ENCODE data around the gene HGFAC. TPM values are rescaled to one million over a fixed set of nuclear protein-coding genes. Genes with fewer than 3 reads are reported as not detected.
A peak's percentile ranks its signal among the peaks of the same experiment; 100 is the strongest.

The HGFAC gene
- total and polyA plus RNA-seq, 12 donors: 0.12 to 0.84 (median 0.51) TPM; not detected in 5

- DNase-seq: no peak
- Histone ChIP-seq H3K4me3 (no peak overlapping the region), H3K9me3 (replicated peaks in 1 of 3) (no peaks in the 10 kb centered on the region), H3K27ac (no peak overlapping the region), H3K36me3 (replicated peaks in 1 of 2) (no peaks in the 10 kb centered on the region), H3K27me3 (peaks cover 18% of the 10 kb centered on the region), H3K4me1 (replicated peaks in 1 of 2) (peaks cover 0 to under 1% of the 10 kb centered on the region in 2 donors)
- 84 to 98% (median 90%) methylated on average over 6 of the region's 6 CpGs for WGBS, 4 donors
- no peak for TF ChIP-seq POLR2A (IDR thresholded peaks at IDR 0.05)
- TF ChIP-seq CTCF (IDR thresholded peaks at IDR 0.05): no peak
- intact Hi-C loops (cut with DNase I): no loop called here
Observed at GRCh38 chr4:3497095-3497494, 55.3 kb downstream of the HGFAC start.

- WGBS, 4 donors: 59 to 80% (median 66%) methylated on average over 14 to 24 of the region's 24 CpGs
- no peaks in the 10 kb centered on the region for H3K36me3 ChIP-seq (replicated peaks in 1 of 2)
- intact Hi-C loops (cut with DNase I): no loop called here
- H3K4me3 ChIP-seq: no peak overlapping the region
- H3K27ac ChIP-seq: no peak overlapping the region
- no peak for TF ChIP-seq CTCF (IDR thresholded peaks at IDR 0.05)
- no peak for TF ChIP-seq POLR2A (IDR thresholded peaks at IDR 0.05)
- peaks cover 18% of the 10 kb centered on the region for H3K27me3 ChIP-seq
- H3K4me1 ChIP-seq (replicated peaks in 1 of 2): peaks cover 3 to 7% of the 10 kb centered on the region in 2 donors
- no peaks in the 10 kb centered on the region for H3K9me3 ChIP-seq (replicated peaks in 1 of 3)
- DNase-seq: peak in 2 of 7 donors; percentile 45 to 46
Observed at GRCh38 chr4:3497523-3498389, 56.0 kb downstream of the HGFAC start.

GRCh38 chr4:3498407-3498806 lies 56.6 kb downstream of the HGFAC start:
- Histone ChIP-seq H3K9me3 (replicated peaks in 1 of 3) (no peaks in the 10 kb centered on the region), H3K4me1 (replicated peaks in 1 of 2) (peaks cover 9 to 13% of the 10 kb centered on the region in 2 donors), H3K36me3 (replicated peaks in 1 of 2) (peaks cover 0 to 4% of the 10 kb centered on the region in 2 donors), H3K27ac (no peak overlapping the region), H3K27me3 (peaks cover 18% of the 10 kb centered on the region), H3K4me3 (no peak overlapping the region)
- DNase-seq: no peak
- intact Hi-C loops (cut with DNase I): no loop called here
- TF ChIP-seq POLR2A (IDR thresholded peaks at IDR 0.05) (no peak), CTCF (IDR thresholded peaks at IDR 0.05) (no peak)
- 49 to 80% (median 75%) methylated on average over 7 to 11 of the region's 11 CpGs for WGBS, 4 donors

Other genes with a start within 250 kb of the HGFAC start
- gene MSANTD1, start 192.8 kb upstream of the HGFAC start, total RNA-seq: 1 to 10 TPM in 1 of 9 donors, under 1 TPM in 7, not detected in 1; 0.28 to 3.0 (median 0.43) TPM
- 1 to 10 TPM in 1 of 3 donors, under 1 TPM in 2; 0.05 to 1.1 (median 0.24) TPM for gene MSANTD1, start 192.8 kb upstream of the HGFAC start, polyA plus RNA-seq
- gene RGS12, start 148.9 kb upstream of the HGFAC start, total RNA-seq: 10 to 100 TPM; 15.5 to 35.2 (median 18.6) TPM
- 10 to 100 TPM in 2 of 3 donors, 1 to 10 TPM in 1; 8.2 to 73.9 (median 33.8) TPM for gene RGS12, start 148.9 kb upstream of the HGFAC start, polyA plus RNA-seq
- gene DOK7, start 21.3 kb downstream of the HGFAC start, total RNA-seq: 1 to 10 TPM in 6 of 9 donors, under 1 TPM in 3; 0.18 to 4.2 (median 1.1) TPM
- 1 to 10 TPM in 1 of 3 donors, under 1 TPM in 1, not detected in 1; 0.98 to 3.1 TPM for gene DOK7, start 21.3 kb downstream of the HGFAC start, polyA plus RNA-seq
- 100 to 1,000 TPM; 169 to 309 (median 193) TPM for gene LRPAP1, start 90.5 kb downstream of the HGFAC start, total RNA-seq
- 10 to 100 TPM; 32.9 to 79.6 (median 40.4) TPM for gene LRPAP1, start 90.5 kb downstream of the HGFAC start, polyA plus RNA-seq